ENCODE results near the gene SYCE1L.

- no peak for TF ChIP-seq POLR2AphosphoS5 (IDR thresholded peaks at IDR 0.05; ENCODE audit: low read depth, low read length)
- no peak for TF ChIP-seq REST (IDR thresholded peaks at IDR 0.05; ENCODE audit: insufficient read depth in 1 of 2, low read depth in 2 of 2, low read length in 2 of 2)
These were observed 4.6 kb upstream of the SYCE1L start for GRCh38 chr16:77194295-77195231.

Measured in PFSK-1 (cell line).